Endometrium (tissue), 2 donors: ENCODE results near the gene PGAP1.

Source experiments
- FAIRE-seq: peaks from 2 replicates; lab custom pipeline; 2012; peaks lifted over from hg19 to GRCh38; lab: Jason Lieb, UNC
- donor health status: control.
- donor health status: control.

PGAP1 gene

GRCh38 chr2:196884368-196884767, 42.1 kb downstream of the PGAP1 start:
- no peak for FAIRE-seq

GRCh38 chr2:196876364-196876763, 50.1 kb downstream of the PGAP1 start:
- FAIRE-seq, result no peak

GRCh38 chr2:196875414-196875813, 51.1 kb downstream of the PGAP1 start:
- no peak for FAIRE-seq

- no peak for FAIRE-seq
These were observed 53.0 kb downstream of the PGAP1 start for GRCh38 chr2:196873511-196873910.

- no peak for FAIRE-seq
These were observed 71.9 kb downstream of the PGAP1 start for GRCh38 chr2:196854629-196855028.

GRCh38 chr2:196853301-196854087, 73.0 kb downstream of the PGAP1 start:
- no peak for FAIRE-seq

- FAIRE-seq, result no peak
These were observed 75.4 kb downstream of the PGAP1 start for GRCh38 chr2:196851088-196851487.

GRCh38 chr2:196849895-196850294, 76.6 kb downstream of the PGAP1 start:
- no peak for FAIRE-seq

GRCh38 chr2:196846295-196846694, 80.2 kb downstream of the PGAP1 start:
- no peak for FAIRE-seq

- no peak for FAIRE-seq
These were observed 81.1 kb downstream of the PGAP1 start for GRCh38 chr2:196845371-196845770.

- FAIRE-seq, result no peak
These were observed 86.3 kb downstream of the PGAP1 start for GRCh38 chr2:196840171-196840570.

- FAIRE-seq, result no peak
These were observed 86.9 kb downstream of the PGAP1 start for GRCh38 chr2:196839574-196839973.

- no peak for FAIRE-seq
These were observed 90.1 kb downstream of the PGAP1 start for GRCh38 chr2:196836440-196836839.

- FAIRE-seq, result no peak
These were observed 95.8 kb downstream of the PGAP1 start for GRCh38 chr2:196830701-196831100.

- FAIRE-seq, result no peak
These were observed 99.2 kb downstream of the PGAP1 start for GRCh38 chr2:196827356-196827755.

- FAIRE-seq, result no peak
These were observed 102.6 kb downstream of the PGAP1 start for GRCh38 chr2:196823750-196824522.

GRCh38 chr2:196821195-196821594, 105.3 kb downstream of the PGAP1 start:
- no peak for FAIRE-seq

- FAIRE-seq, result no peak
These were observed 117.2 kb downstream of the PGAP1 start, which contains the start of gene C2orf66 for GRCh38 chr2:196809260-196809659. Gene C2orf66 (minus strand): TSS chr2:196809355. CDS start chr2:196809336, 19 bp downstream.

- no peak for FAIRE-seq
These were observed 118.3 kb downstream of the PGAP1 start for GRCh38 chr2:196808083-196808665.

- no peak for FAIRE-seq
These were observed 122.1 kb downstream of the PGAP1 start for GRCh38 chr2:196804381-196804780.

GRCh38 chr2:196802401-196802800, 124.1 kb downstream of the PGAP1 start:
- no peak for FAIRE-seq

GRCh38 chr2:196801674-196802261, 124.7 kb downstream of the PGAP1 start:
- FAIRE-seq, result peak; percentile 4

- FAIRE-seq, result no peak
These were observed 127.5 kb downstream of the PGAP1 start for GRCh38 chr2:196798980-196799379.
